Lower leg skin (tissue), 3 donors: ENCODE data around the gene ZNF407.

Experiments
- CTCF ChIP-seq, 3 donors: fragments of 450-650 bp; IDR thresholded peaks; one replicate each; pipeline ENCODE4 v1.5.1; 2016; ENCODE audit warnings: antibody characterized with exemption in 3 of 3, mild to moderate bottlenecking in 3 of 3, moderate library complexity in 2 of 3
- POLR2A ChIP-seq, 2 donors: fragments of 450-650 bp; IDR thresholded peaks; one replicate each; pipeline ENCODE4 v1.6.1; 2016 to 2017; ENCODE audit warnings: antibody characterized with exemption in 2 of 2, mild to moderate bottlenecking in 1 of 2, moderate library complexity in 1 of 2

- TF ChIP-seq CTCF (IDR thresholded peaks at IDR 0.05) (no peak), POLR2A (IDR thresholded peaks at IDR 0.05) (no peak)
Observed at GRCh38 chr18:74617486-74617885, 19.8 kb downstream of the ZNF407 start.
